ENCODE results near the gene SLC9A3.

GRCh38 chr5:573206-573605, 49.0 kb upstream of the SLC9A3 start:
- TF ChIP-seq CTCF (IDR thresholded peaks at IDR 0.05) (no peak), EZH2phosphoT487 (IDR thresholded peaks at IDR 0.05; ENCODE audit: borderline replicate concordance, low read depth) (no peak), JUND (IDR thresholded peaks at IDR 0.05) (no peak), YY1 (IDR thresholded peaks at IDR 0.05; ENCODE audit: low read depth) (no peak), FOXM1 (IDR thresholded peaks at IDR 0.05; ENCODE audit: low read depth) (no peak), POLR2AphosphoS5 (IDR thresholded peaks at IDR 0.05; ENCODE audit: low read depth, low read length) (no peak), REST (IDR thresholded peaks at IDR 0.05; ENCODE audit: low read depth, low read length) (no peak), MAX (IDR thresholded peaks at IDR 0.05; ENCODE audit: low read depth) (no peak), GABPA (IDR thresholded peaks at IDR 0.05; ENCODE audit: low read depth) (no peak)
